Thyroid gland (tissue), 4 donors: ENCODE results near the gene LSM5.

Source experiments
- POLR2A ChIP-seq, 2 donors: fragments of 450-650 bp; IDR thresholded peaks; one replicate each; pipeline ENCODE4 v1.6.1; 2017; ENCODE audit warnings: antibody characterized with exemption in 2 of 2, mild to moderate bottlenecking in 2 of 2, moderate library complexity in 1 of 2
- TF ChIP-seq, protein P1 (sequence below), 6 experiments: fragments of 200-600 bp in 3 of 6; fragments of 450-650 bp in 3 of 6; sonication (generic) in 3 of 6; IDR thresholded peaks; one replicate each; pipeline ENCODE4 v1.5.1; 2016 to 2019; ENCODE audit warnings: antibody characterized with exemption in 6 of 6, mild to moderate bottlenecking in 2 of 6, inconsistent platforms in 1 of 6, moderate library complexity in 1 of 6

DNA sequence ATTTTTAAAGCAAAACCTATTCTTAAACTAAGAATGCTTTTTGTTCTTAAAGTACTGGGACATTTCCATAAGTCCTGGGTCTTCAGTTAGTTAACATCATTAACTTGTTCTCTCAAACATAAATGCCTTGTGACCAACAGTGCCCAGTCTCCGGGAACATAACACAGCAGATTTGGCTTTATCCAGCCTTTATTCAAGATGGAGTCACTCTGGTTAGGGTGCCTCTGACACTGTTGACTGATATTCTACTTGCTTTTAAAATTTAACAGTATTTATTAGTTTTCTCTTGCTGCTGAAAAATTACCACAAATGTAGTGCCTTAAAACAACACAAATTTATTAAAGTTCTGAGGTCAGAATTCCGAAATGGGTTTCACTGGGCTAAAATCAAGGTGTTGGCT, 49.2 kb upstream of the LSM5 start:
- TF ChIP-seq, protein P1, sequence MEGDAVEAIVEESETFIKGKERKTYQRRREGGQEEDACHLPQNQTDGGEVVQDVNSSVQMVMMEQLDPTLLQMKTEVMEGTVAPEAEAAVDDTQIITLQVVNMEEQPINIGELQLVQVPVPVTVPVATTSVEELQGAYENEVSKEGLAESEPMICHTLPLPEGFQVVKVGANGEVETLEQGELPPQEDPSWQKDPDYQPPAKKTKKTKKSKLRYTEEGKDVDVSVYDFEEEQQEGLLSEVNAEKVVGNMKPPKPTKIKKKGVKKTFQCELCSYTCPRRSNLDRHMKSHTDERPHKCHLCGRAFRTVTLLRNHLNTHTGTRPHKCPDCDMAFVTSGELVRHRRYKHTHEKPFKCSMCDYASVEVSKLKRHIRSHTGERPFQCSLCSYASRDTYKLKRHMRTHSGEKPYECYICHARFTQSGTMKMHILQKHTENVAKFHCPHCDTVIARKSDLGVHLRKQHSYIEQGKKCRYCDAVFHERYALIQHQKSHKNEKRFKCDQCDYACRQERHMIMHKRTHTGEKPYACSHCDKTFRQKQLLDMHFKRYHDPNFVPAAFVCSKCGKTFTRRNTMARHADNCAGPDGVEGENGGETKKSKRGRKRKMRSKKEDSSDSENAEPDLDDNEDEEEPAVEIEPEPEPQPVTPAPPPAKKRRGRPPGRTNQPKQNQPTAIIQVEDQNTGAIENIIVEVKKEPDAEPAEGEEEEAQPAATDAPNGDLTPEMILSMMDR (IDR thresholded peaks at IDR 0.05): no peak
- TF ChIP-seq POLR2A (IDR thresholded peaks at IDR 0.05): no peak
